ENCODE results near the gene XAF1.

DNA sequence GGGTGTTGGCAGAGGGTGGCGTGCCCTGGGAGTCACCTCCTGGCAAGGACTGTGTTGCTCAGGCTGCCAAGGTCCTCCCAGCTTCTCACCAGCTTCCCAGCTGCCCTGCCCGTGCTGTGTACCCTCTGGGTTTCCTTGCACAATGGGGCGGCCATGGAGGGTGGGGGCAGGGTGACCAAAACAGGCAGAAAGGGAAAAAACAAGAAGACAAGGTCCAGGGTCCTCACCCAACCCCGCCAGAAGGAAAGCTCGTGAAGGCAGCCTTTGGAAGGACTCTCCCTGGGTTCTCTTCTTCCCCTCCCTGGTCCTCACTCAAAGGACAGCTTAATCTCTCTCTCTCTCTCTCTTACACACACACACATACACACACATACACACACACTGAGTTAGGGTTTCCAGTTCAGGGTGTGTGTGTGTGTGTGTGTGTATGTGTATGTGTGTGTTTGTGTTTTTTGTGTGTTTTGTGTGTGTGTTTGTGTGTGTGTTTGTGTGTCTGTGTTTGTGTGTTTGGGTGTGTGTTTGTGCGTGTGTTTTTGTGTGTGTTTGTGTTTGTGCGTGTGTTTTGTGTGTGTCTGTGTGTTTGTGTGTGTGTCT lies 44.7 kb upstream of the XAF1 start:
- no peak for TF ChIP-seq EZH2phosphoT487 (IDR thresholded peaks at IDR 0.05; ENCODE audit: borderline replicate concordance)
- TF ChIP-seq, protein P1, sequence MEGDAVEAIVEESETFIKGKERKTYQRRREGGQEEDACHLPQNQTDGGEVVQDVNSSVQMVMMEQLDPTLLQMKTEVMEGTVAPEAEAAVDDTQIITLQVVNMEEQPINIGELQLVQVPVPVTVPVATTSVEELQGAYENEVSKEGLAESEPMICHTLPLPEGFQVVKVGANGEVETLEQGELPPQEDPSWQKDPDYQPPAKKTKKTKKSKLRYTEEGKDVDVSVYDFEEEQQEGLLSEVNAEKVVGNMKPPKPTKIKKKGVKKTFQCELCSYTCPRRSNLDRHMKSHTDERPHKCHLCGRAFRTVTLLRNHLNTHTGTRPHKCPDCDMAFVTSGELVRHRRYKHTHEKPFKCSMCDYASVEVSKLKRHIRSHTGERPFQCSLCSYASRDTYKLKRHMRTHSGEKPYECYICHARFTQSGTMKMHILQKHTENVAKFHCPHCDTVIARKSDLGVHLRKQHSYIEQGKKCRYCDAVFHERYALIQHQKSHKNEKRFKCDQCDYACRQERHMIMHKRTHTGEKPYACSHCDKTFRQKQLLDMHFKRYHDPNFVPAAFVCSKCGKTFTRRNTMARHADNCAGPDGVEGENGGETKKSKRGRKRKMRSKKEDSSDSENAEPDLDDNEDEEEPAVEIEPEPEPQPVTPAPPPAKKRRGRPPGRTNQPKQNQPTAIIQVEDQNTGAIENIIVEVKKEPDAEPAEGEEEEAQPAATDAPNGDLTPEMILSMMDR (conservative IDR thresholded peaks at IDR 0.05; ENCODE audit: low read length) = no peak

Data from Loucy (cell line).